C4-2B (cell line): Measurements from ENCODE around the gene OR2A12.

Source experiments
- CTCF ChIP-seq: fragments of 450-650 bp; conservative IDR thresholded peaks from 2 replicates; pipeline ENCODE4 v1.5.1; 2017; ENCODE audit warnings: mild to moderate bottlenecking
- ZFX ChIP-seq: fragments of 450-650 bp; IDR thresholded peaks from 2 replicates; pipeline ENCODE4 v1.6.1; 2017

- TF ChIP-seq CTCF, result no peak
- TF ChIP-seq ZFX, result no peak
Measured at GRCh38 chr7:144122876-144123275, 36.8 kb downstream of the OR2A12 start, which contains the start of gene OR2A14.
